NT2/D1 (cell line): ENCODE results near the gene EGLN2.

Source experiments
- DNase-seq: peaks from one replicate; pipeline ENCODE4 v3.0.0-alpha.2; 2011; ENCODE audit warnings: low read depth, low spot score
- H3K27me3 ChIP-seq: 2 replicates; pipeline ENCODE4 v1.6.0; 2011; ENCODE audit warnings: mild to moderate bottlenecking; ENCODE audit not compliant: insufficient read length, insufficient read depth
- H3K36me3 ChIP-seq: 2 replicates; pipeline ENCODE4 v1.6.1; 2011; ENCODE audit warnings: mild to moderate bottlenecking, low read length, mixed read lengths; ENCODE audit not compliant: insufficient read depth, insufficient read length
- H3K4me1 ChIP-seq: 2 replicates; pipeline ENCODE4 v1.5.1; 2011; ENCODE audit not compliant: insufficient read depth, insufficient read length
- H3K4me3 ChIP-seq: 2 replicates; pipeline ENCODE4 v1.5.1; 2011; ENCODE audit warnings: low read depth; ENCODE audit not compliant: insufficient read length
- H3K9ac ChIP-seq: 2 replicates; pipeline ENCODE4 v1.6.0; 2011; ENCODE audit warnings: low read depth; ENCODE audit not compliant: insufficient read length
- H3K9me3 ChIP-seq: 2 replicates; pipeline ENCODE4 v1.5.1; 2011; ENCODE audit warnings: mild to moderate bottlenecking, low read length; ENCODE audit not compliant: insufficient read depth
- SUZ12 ChIP-seq: IDR thresholded peaks from 2 replicates; pipeline ENCODE4 v1.6.1; 2011; ENCODE audit not compliant: insufficient read length, insufficient read depth; ENCODE audit errors: extremely low read depth
- YY1 ChIP-seq: IDR thresholded peaks from 2 replicates; pipeline ENCODE4 v1.6.1; 2011; ENCODE audit not compliant: insufficient read length, insufficient read depth
- ZNF274 ChIP-seq: IDR thresholded peaks from 2 replicates; pipeline ENCODE4 v1.6.1; 2011; ENCODE audit warnings: mild to moderate bottlenecking, low read depth, low read length

EGLN2 gene

DNA sequence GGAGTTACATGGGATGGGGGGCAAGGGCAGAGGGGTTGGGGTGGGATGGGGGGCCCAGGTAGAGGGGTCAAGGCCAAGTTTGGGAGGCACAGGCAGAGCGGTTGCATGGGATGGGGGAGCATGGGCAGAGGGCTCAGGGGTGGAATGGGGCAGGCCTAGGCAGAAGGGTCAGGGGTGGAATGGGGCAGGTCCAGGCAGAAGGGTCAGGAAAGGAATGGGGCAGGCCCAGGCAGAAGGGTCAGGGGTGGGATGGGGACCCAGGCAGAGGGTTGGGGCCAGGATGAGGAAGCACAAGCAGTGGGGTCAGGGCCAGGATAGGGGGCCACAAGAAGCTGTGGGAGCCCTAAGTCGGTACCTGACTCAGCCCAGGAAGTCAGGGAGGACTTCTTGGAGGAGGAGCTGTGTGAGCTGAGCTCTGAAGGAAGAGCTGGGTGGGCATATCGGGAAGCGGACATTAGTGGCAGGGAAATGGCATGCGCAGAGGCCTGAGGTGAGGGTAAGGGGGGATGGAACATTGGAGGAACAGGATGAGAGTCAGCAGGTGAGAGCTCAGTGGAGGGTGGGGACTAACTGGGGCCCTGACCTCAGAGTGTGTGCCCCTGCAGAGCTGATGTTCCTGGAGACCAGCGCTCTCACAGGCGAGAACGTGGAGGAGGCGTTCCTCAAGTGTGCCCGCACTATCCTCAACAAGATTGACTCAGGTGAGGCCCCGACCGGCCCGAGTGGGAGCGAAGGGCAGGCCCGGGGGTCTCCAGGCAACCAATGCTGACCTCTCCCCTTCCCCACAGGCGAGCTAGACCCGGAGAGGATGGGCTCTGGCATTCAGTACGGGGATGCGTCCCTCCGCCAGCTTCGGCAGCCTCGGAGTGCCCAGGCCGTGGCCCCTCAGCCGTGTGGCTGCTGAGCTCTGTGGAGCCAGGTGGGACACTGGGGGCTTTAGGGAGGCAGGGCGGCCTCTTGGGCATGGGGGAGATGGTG, 12.6 kb upstream of the EGLN2 start:
- peaks cover 4% of the 10 kb centered on the region for H3K4me1 ChIP-seq
- TF ChIP-seq ZNF274 (no peak), SUZ12 (no peak), YY1 (no peak)
- no peak overlapping the region for H3K9ac ChIP-seq
- no peaks in the 10 kb centered on the region for H3K9me3 ChIP-seq
- no peaks in the 10 kb centered on the region for H3K27me3 ChIP-seq
- peaks cover 29% of the 10 kb centered on the region for H3K36me3 ChIP-seq
- H3K4me3 ChIP-seq = no peak overlapping the region
- no peak for DNase-seq

- DNase-seq = no peak
- H3K4me3 ChIP-seq = no peak overlapping the region
- TF ChIP-seq YY1 (no peak), ZNF274 (no peak), SUZ12 (no peak)
These were observed 7.6 kb upstream of the EGLN2 start for GRCh38 chr19:40791349-40791748.

GRCh38 chr19:40791996-40792395, 7.0 kb upstream of the EGLN2 start:
- Histone ChIP-seq H3K4me1 (no peaks in the 10 kb centered on the region), H3K9me3 (no peaks in the 10 kb centered on the region), H3K36me3 (peaks cover 7% of the 10 kb centered on the region), H3K27me3 (no peaks in the 10 kb centered on the region), H3K4me3 (no peak overlapping the region), H3K9ac (no peak overlapping the region)
- no peak for DNase-seq
- TF ChIP-seq YY1 = no peak
- TF ChIP-seq SUZ12 = no peak
- TF ChIP-seq ZNF274 = no peak

More at GRCh38 chr19:40791349-40791748, 7.6 kb upstream of the EGLN2 start:
- Histone ChIP-seq H3K9me3 (no peaks in the 10 kb centered on the region), H3K9ac (no peak overlapping the region), H3K27me3 (no peaks in the 10 kb centered on the region), H3K36me3 (peaks cover 12% of the 10 kb centered on the region), H3K4me1 (peaks cover 3% of the 10 kb centered on the region)

- Histone ChIP-seq H3K27me3 (no peaks in the 10 kb centered on the region), H3K9ac (no peak overlapping the region), H3K36me3 (peaks cover 20% of the 10 kb centered on the region), H3K4me3 (no peak overlapping the region), H3K4me1 (peaks cover 13% of the 10 kb centered on the region), H3K9me3 (no peaks in the 10 kb centered on the region)
- TF ChIP-seq SUZ12 (no peak), YY1 (no peak), ZNF274 (no peak)
- no peak for DNase-seq
These were observed 1.6 kb upstream of the EGLN2 start for GRCh38 chr19:40797166-40797962.

GRCh38 chr19:40797963-40798682, 868 bp upstream of the EGLN2 start:
- no peak for TF ChIP-seq ZNF274
- no peak for TF ChIP-seq SUZ12
- no peak for TF ChIP-seq YY1
- Histone ChIP-seq H3K9ac (peak overlapping the region; percentile 80), H3K4me1 (peaks cover 18% of the 10 kb centered on the region)

GRCh38 chr19:40799558-40800338, 757 bp downstream of the EGLN2 start:
- Histone ChIP-seq H3K36me3 (peaks cover 44% of the 10 kb centered on the region), H3K4me3 (peak overlapping the region; percentile 71), H3K9me3 (no peaks in the 10 kb centered on the region), H3K27me3 (no peaks in the 10 kb centered on the region), H3K4me1 (peaks cover 30% of the 10 kb centered on the region), H3K9ac (peak overlapping the region; percentile 85)
- DNase-seq = no peak
- no peak for TF ChIP-seq YY1
- no peak for TF ChIP-seq ZNF274
- no peak for TF ChIP-seq SUZ12

More at GRCh38 chr19:40797963-40798682, 868 bp upstream of the EGLN2 start:
- H3K4me3 ChIP-seq = peak overlapping the region; percentile 36
- no peaks in the 10 kb centered on the region for H3K9me3 ChIP-seq
- no peaks in the 10 kb centered on the region for H3K27me3 ChIP-seq
- peaks cover 28% of the 10 kb centered on the region for H3K36me3 ChIP-seq
- DNase-seq = peak; percentile 58
